CD4-positive, alpha-beta memory T cell (primary cell): ENCODE results near the gene PTPA. TPM values are rescaled to one million over a fixed set of nuclear protein-coding genes. Genes with fewer than 3 reads are reported as not detected.

ENCODE experiments used
- CTCF ChIA-PET: fragments of 350-600 bp; sonication (Branson Sonifier 250); formaldehyde crosslinking; loops from one replicate; lab custom pipeline; 2021; ENCODE audit warnings: inconsistent platforms; ENCODE audit not compliant: partially characterized antibody; lab: Charles Lee
- POLR2A ChIA-PET: fragments of 350-600 bp; sonication (Branson Sonifier 250); formaldehyde crosslinking; loops from one replicate; lab custom pipeline; 2021; ENCODE audit not compliant: partially characterized antibody; lab: Charles Lee
- DNase-seq, 5 donors: peaks; one replicate each; pipeline versions ENCODE4 v3.0.0 to v3.0.0-alpha.2; 2020 to 2022; ENCODE audit warnings: mixed read lengths in 1 of 5
- H3K27ac ChIP-seq: one replicate; pipeline ENCODE4 v1.7.0; 2013; ENCODE audit warnings: low read depth, low read length
- H3K27me3 ChIP-seq: 2 replicates; pipeline ENCODE4 v1.7.0; 2013; ENCODE audit warnings: mild to moderate bottlenecking, low read length, moderate library complexity; ENCODE audit not compliant: insufficient read depth
- H3K36me3 ChIP-seq: 2 replicates; pipeline ENCODE4 v1.7.0; 2013; ENCODE audit warnings: mild to moderate bottlenecking, low read length, moderate library complexity; ENCODE audit not compliant: insufficient read depth
- H3K4me1 ChIP-seq: 2 replicates; pipeline ENCODE4 v1.7.0; 2013; ENCODE audit warnings: mild to moderate bottlenecking, low read length, moderate library complexity; ENCODE audit not compliant: insufficient read depth
- H3K4me3 ChIP-seq, 2 donors: one replicate each; pipeline ENCODE4 v1.7.0; 2013; ENCODE audit warnings: low read length in 2 of 2, mild to moderate bottlenecking in 1 of 2
- H3K9me3 ChIP-seq, 2 donors: one replicate each; pipeline ENCODE4 v1.7.0; 2013; ENCODE audit warnings: low read length in 2 of 2, control low read depth in 1 of 2; ENCODE audit not compliant: control insufficient read depth in 1 of 2
- H3K27ac Mint-ChIP-seq, 7 donors: one replicate each; pipeline ENCODE4 v1.8.0; 2020 to 2021; ENCODE audit warnings: mixed read lengths in 7 of 7, mild to moderate bottlenecking in 6 of 7, inconsistent platforms in 3 of 7, moderate library complexity in 3 of 7
- H3K27me3 Mint-ChIP-seq, 2 donors: one replicate each; pipeline ENCODE4 v1.8.0; 2020 to 2021; ENCODE audit warnings: mixed read lengths in 2 of 2
- H3K36me3 Mint-ChIP-seq, 2 donors: one replicate each; pipeline ENCODE4 v1.8.0; 2020 to 2021; ENCODE audit warnings: mixed read lengths in 2 of 2, inconsistent platforms in 1 of 2, mild to moderate bottlenecking in 1 of 2
- H3K4me1 Mint-ChIP-seq, 4 donors: one replicate each; pipeline ENCODE4 v1.8.0; 2020 to 2021; ENCODE audit warnings: mixed read lengths in 4 of 4, mild to moderate bottlenecking in 1 of 4
- H3K4me3 Mint-ChIP-seq, 8 donors: one replicate each; pipeline ENCODE4 v1.8.0; 2020 to 2021; ENCODE audit warnings: mixed read lengths in 8 of 8, mild to moderate bottlenecking in 7 of 8, moderate library complexity in 6 of 8, inconsistent platforms in 3 of 8
- H3K9me3 Mint-ChIP-seq, 8 donors: one replicate each; pipeline ENCODE4 v1.8.0; 2020 to 2021; ENCODE audit warnings: mixed read lengths in 8 of 8, mild to moderate bottlenecking in 5 of 8, inconsistent platforms in 3 of 8, moderate library complexity in 1 of 8
- intact Hi-C: fragments of 100-400 bp; cut with micrococcal nuclease; formaldehyde crosslinking; loops from one replicate; pipeline ENCODE4 v1.15.1; 2023
- polyA plus RNA-seq, 2 donors: library from polyadenylated mRNA; unstranded; fragments of 300-500 nt; fragmentation: Illumina TruSeq; gene quantifications; one replicate each; pipeline ENCODE4 v1.2.3, GENCODE V29; 2021
- total RNA-seq, 2 experiments: library from RNA; stranded (reverse); gene quantifications; one replicate each; pipeline ENCODE4 v1.2.3, GENCODE V29; 2021

Gene PTPA
- total and polyA plus RNA-seq, 4 experiments from 2014 or later = 10.8 to 51.3 (median 31.5) TPM

GRCh38 chr9:129135476-129135875, 24.3 kb downstream of the PTPA start:
- Mint-ChIP-seq H3K36me3 (peaks cover 24 to 51% of the 10 kb centered on the region in 2 donors), H3K4me1 (peaks cover 14 to 26% (median 15%) of the 10 kb centered on the region in 4 donors), H3K4me3 (no peak overlapping the region), H3K27ac (no peak overlapping the region), H3K27me3 (no peaks in the 10 kb centered on the region), H3K9me3 (no peaks in the 10 kb centered on the region)
- no peak overlapping the region for H3K4me3 ChIP-seq
- intact Hi-C loops = no loop called here
- DNase-seq = no peak
- CTCF ChIA-PET = interaction anchor here (1.2 to 10.5 kb wide), 5 partner anchors 9 to 488 kb away, joined by 3 to 127 read pairs (median 19); partner anchors contain the start of gene NTMT1
- H3K27me3 ChIP-seq = no peaks in the 10 kb centered on the region
- POLR2A ChIA-PET = interaction anchor here (1.0 to 2.1 kb wide), 4 partner anchors 7 to 602 kb away, joined by 3 to 5 read pairs (median 3); partner anchors contain the start of genes IER5L and PTPA
- H3K27ac ChIP-seq = no peak overlapping the region
- H3K9me3 ChIP-seq = no peaks in the 10 kb centered on the region
- H3K4me1 ChIP-seq = peaks cover 18% of the 10 kb centered on the region
- H3K36me3 ChIP-seq = peaks cover 23% of the 10 kb centered on the region

GRCh38 chr9:129136446-129137035, 25.3 kb downstream of the PTPA start:
- ChIA-PET POLR2A (interaction anchor here (1.4 to 4.8 kb wide), 2 partner anchors 490 to 601 kb away, joined by 3 to 58 read pairs; partner anchors contain the start of gene NTMT1), CTCF (interaction anchor here (0.9 to 10.5 kb wide), 3 partner anchors 36 to 487 kb away, joined by 3 to 96 read pairs (median 19); partner anchors contain the start of gene NTMT1)
- peaks cover 23% of the 10 kb centered on the region for H3K36me3 ChIP-seq
- intact Hi-C loops = no loop called here
- Mint-ChIP-seq H3K27me3 (no peaks in the 10 kb centered on the region), H3K27ac (no peak overlapping the region), H3K9me3 (no peaks in the 10 kb centered on the region), H3K36me3 (peaks cover 18 to 44% of the 10 kb centered on the region in 2 donors), H3K4me3 (no peak overlapping the region), H3K4me1 (peaks cover 17 to 31% (median 22%) of the 10 kb centered on the region in 4 donors)
- DNase-seq = no peak
- peaks cover 24% of the 10 kb centered on the region for H3K4me1 ChIP-seq
- no peaks in the 10 kb centered on the region for H3K27me3 ChIP-seq
- H3K4me3 ChIP-seq = no peak overlapping the region
- H3K9me3 ChIP-seq = no peaks in the 10 kb centered on the region
- H3K27ac ChIP-seq = no peak overlapping the region

- Mint-ChIP-seq H3K27me3 (no peaks in the 10 kb centered on the region), H3K36me3 (peaks cover 18 to 41% of the 10 kb centered on the region in 2 donors), H3K9me3 (no peaks in the 10 kb centered on the region), H3K4me3 (peak overlapping the region in 1 of 8 donors; percentile 15), H3K27ac (peak overlapping the region in 1 of 7 donors; percentile 77), H3K4me1 (peaks cover 12 to 33% (median 24%) of the 10 kb centered on the region in 4 donors)
- no peak overlapping the region for H3K4me3 ChIP-seq
- intact Hi-C loops = loop anchor here (2.0 kb wide), 2 partner anchors 27 to 37 kb away; partner anchors contain the start of genes CRAT and PTPA
- H3K36me3 ChIP-seq = peaks cover 28% of the 10 kb centered on the region
- no peaks in the 10 kb centered on the region for H3K9me3 ChIP-seq
- H3K27me3 ChIP-seq = no peaks in the 10 kb centered on the region
- peaks cover 29% of the 10 kb centered on the region for H3K4me1 ChIP-seq
- ChIA-PET CTCF (interaction anchor here (1.3 to 10.5 kb wide), 10 partner anchors 7 to 486 kb away, joined by 3 to 151 read pairs (median 19); partner anchors contain the start of genes C9orf50 and NTMT1), POLR2A (interaction anchor here (0.6 to 6.0 kb wide), 4 partner anchors 38 to 489 kb away, joined by 3 to 85 read pairs (median 30); partner anchors contain the start of genes IER5L and NTMT1)
- H3K27ac ChIP-seq = no peak overlapping the region
- no peak for DNase-seq
Measured at GRCh38 chr9:129137292-129138143, 26.3 kb downstream of the PTPA start.

GRCh38 chr9:129138144-129138462, 26.9 kb downstream of the PTPA start:
- POLR2A ChIA-PET = interaction anchor here (0.6 to 6.0 kb wide), 5 partner anchors 26 to 488 kb away, joined by 3 to 85 read pairs (median 5); partner anchors contain the start of genes IER5L, NTMT1 and PTPA
- Histone ChIP-seq H3K27me3 (no peaks in the 10 kb centered on the region), H3K9me3 (no peaks in the 10 kb centered on the region), H3K27ac (no peak overlapping the region), H3K4me3 (no peak overlapping the region), H3K4me1 (peaks cover 35% of the 10 kb centered on the region), H3K36me3 (peaks cover 31% of the 10 kb centered on the region)
- Mint-ChIP-seq H3K27ac (no peak overlapping the region), H3K27me3 (no peaks in the 10 kb centered on the region), H3K9me3 (no peaks in the 10 kb centered on the region), H3K36me3 (peaks cover 21 to 44% of the 10 kb centered on the region in 2 donors), H3K4me1 (peaks cover 16 to 39% (median 28%) of the 10 kb centered on the region in 4 donors), H3K4me3 (no peak overlapping the region)
- intact Hi-C loops = loop anchor here (2.0 kb wide), 2 partner anchors 27 to 37 kb away; partner anchors contain the start of genes CRAT and PTPA
- CTCF ChIA-PET = interaction anchor here (1.1 to 10.5 kb wide), 12 partner anchors 8 to 506 kb away, joined by 3 to 151 read pairs (median 11); partner anchors contain the start of genes C9orf50 and NTMT1
- DNase-seq = no peak

- H3K36me3 ChIP-seq = peaks cover 31% of the 10 kb centered on the region
- Mint-ChIP-seq H3K9me3 (no peaks in the 10 kb centered on the region), H3K27ac (peak overlapping the region in 5 of 7 donors; percentile 91 to 99 (median 97)), H3K27me3 (no peaks in the 10 kb centered on the region), H3K4me3 (peak overlapping the region in 3 of 8 donors; percentile 88 to 91 (median 90)), H3K4me1 (peaks cover 16 to 40% (median 29%) of the 10 kb centered on the region in 4 donors), H3K36me3 (peaks cover 17 to 42% of the 10 kb centered on the region in 2 donors)
- H3K27ac ChIP-seq = no peak overlapping the region
- peaks cover 38% of the 10 kb centered on the region for H3K4me1 ChIP-seq
- CTCF ChIA-PET = interaction anchor here (0.8 to 10.5 kb wide), 21 partner anchors 8 to 645 kb away, joined by 3 to 151 read pairs (median 4); partner anchors contain the start of genes C9orf50, IER5L and NTMT1
- peak in 1 of 5 donors; percentile 4 for DNase-seq
- no peak overlapping the region for H3K4me3 ChIP-seq
- H3K9me3 ChIP-seq = no peaks in the 10 kb centered on the region
- intact Hi-C loops = loop anchor here (1.0 to 2.0 kb wide), 7 partner anchors 7 to 645 kb away; partner anchors contain the start of genes CRAT and PTPA
- H3K27me3 ChIP-seq = no peaks in the 10 kb centered on the region
- POLR2A ChIA-PET = interaction anchor here (0.6 to 6.0 kb wide), 12 partner anchors 13 to 654 kb away, joined by 3 to 85 read pairs (median 6); partner anchors contain the start of genes DOLPP1, IER5L, NTMT1 and PTPA
Measured at GRCh38 chr9:129138476-129139232, 27.4 kb downstream of the PTPA start.
